GM18511 (cell line): ENCODE measurements around the gene PCNX2.
"Not testable (repeated sequence)": the region's sequence is repeated elsewhere in the genome, so short reads cannot be mapped to it uniquely, and the experiment has no call there.

Experiments
- ATAC-seq: cut with Tn5 transposase; IDR thresholded peaks from one replicate; pipeline ENCODE4 v1.9.1; 2021; ENCODE audit warnings: mild to moderate bottlenecking, moderate library complexity; ENCODE audit not compliant: unreplicated experiment

PCNX2 gene

GRCh38 chr1:233166896-233167295 is 128.6 kb downstream of the PCNX2 start:
- ATAC-seq: no peak

- no peak for ATAC-seq
Measured at GRCh38 chr1:233163696-233164095, 131.8 kb downstream of the PCNX2 start.

- no peak for ATAC-seq
Measured at GRCh38 chr1:233158322-233158721, 137.2 kb downstream of the PCNX2 start.

- ATAC-seq: no peak
Measured at GRCh38 chr1:233157245-233157644, 138.3 kb downstream of the PCNX2 start.

- no peak for ATAC-seq
Measured at GRCh38 chr1:233151861-233152260, 143.7 kb downstream of the PCNX2 start.

GRCh38 chr1:233144434-233144833 is 151.1 kb downstream of the PCNX2 start:
- ATAC-seq: no peak

GRCh38 chr1:233143241-233143640 is 152.3 kb downstream of the PCNX2 start:
- no peak for ATAC-seq

- ATAC-seq: no peak
Measured at GRCh38 chr1:233140974-233141373, 154.6 kb downstream of the PCNX2 start.

GRCh38 chr1:233140499-233140898 is 155.0 kb downstream of the PCNX2 start:
- no peak for ATAC-seq

- ATAC-seq: no peak
Measured at GRCh38 chr1:233138788-233139585, 156.5 kb downstream of the PCNX2 start.

GRCh38 chr1:233135833-233136232 is 159.7 kb downstream of the PCNX2 start:
- no peak for ATAC-seq

GRCh38 chr1:233132445-233132844 is 163.1 kb downstream of the PCNX2 start:
- ATAC-seq: no peak

GRCh38 chr1:233129031-233129430 is 166.5 kb downstream of the PCNX2 start:
- not testable (repeated sequence) for ATAC-seq

GRCh38 chr1:233127157-233127556 is 168.4 kb downstream of the PCNX2 start:
- ATAC-seq: no peak

- no peak for ATAC-seq
Measured at GRCh38 chr1:233122779-233123178, 172.7 kb downstream of the PCNX2 start.

- no peak for ATAC-seq
Measured at GRCh38 chr1:233121947-233122559, 173.5 kb downstream of the PCNX2 start.

- no peak for ATAC-seq
Measured at GRCh38 chr1:233114860-233115259, 180.7 kb downstream of the PCNX2 start.

GRCh38 chr1:233114159-233114558 is 181.4 kb downstream of the PCNX2 start:
- no peak for ATAC-seq

GRCh38 chr1:233113009-233113879 is 182.3 kb downstream of the PCNX2 start:
- ATAC-seq: peak; percentile 86

- no peak for ATAC-seq
Measured at GRCh38 chr1:233112186-233113008, 183.1 kb downstream of the PCNX2 start.

GRCh38 chr1:233111731-233112130 is 183.8 kb downstream of the PCNX2 start:
- no peak for ATAC-seq
